Transverse colon (tissue), 4 donors: ENCODE measurements around the gene RALGAPA2. TPM values are rescaled to one million over a fixed set of nuclear protein-coding genes. Genes with fewer than 3 reads are reported as not detected.
"Not testable (repeated sequence)": the region's sequence is repeated elsewhere in the genome, so short reads cannot be mapped to it uniquely, and the experiment has no call there.

Experiments used
- DNase-seq: peaks from one replicate; pipeline ENCODE4 v3.0.0-alpha.2; 2019
- H3K27ac ChIP-seq, 4 donors: fragments of 200-600 bp; sonication (generic); 2 replicates each; pipeline ENCODE4 v1.5.1; 2016 to 2018; ENCODE audit warnings: inconsistent platforms in 4 of 4
- H3K27me3 ChIP-seq: fragments of 200-600 bp; sonication (generic); 2 replicates; pipeline ENCODE4 v1.5.1; 2017; ENCODE audit warnings: inconsistent platforms
- H3K36me3 ChIP-seq, 4 donors: fragments of 200-600 bp; sonication (generic); 2 replicates each; pipeline ENCODE4 v1.5.1; 2017 to 2019; ENCODE audit warnings: inconsistent platforms in 4 of 4
- H3K4me1 ChIP-seq, 4 donors: fragments of 200-600 bp; sonication (generic); 2 replicates each; pipeline ENCODE4 v1.5.1; 2017 to 2020; ENCODE audit warnings: inconsistent platforms in 4 of 4
- H3K4me3 ChIP-seq, 4 donors: fragments of 200-600 bp; sonication (generic); 1 replicate in 1 of 4; 2 replicates in 3 of 4; pipeline versions ENCODE4 v1.5.1 to v1.6.1; 2017 to 2019; ENCODE audit warnings: inconsistent platforms in 4 of 4
- H3K9me3 ChIP-seq, 2 donors: fragments of 200-600 bp; sonication (generic); 2 replicates each; pipeline ENCODE4 v1.5.1; 2017 to 2019; ENCODE audit warnings: inconsistent platforms in 2 of 2
- CTCF ChIP-seq, 5 experiments: fragments of 200-600 bp in 3 of 5; fragments of 450-650 bp in 2 of 5; sonication (generic) in 3 of 5; IDR thresholded peaks; 1 replicate in 2 of 5; 2 replicates in 3 of 5; pipeline ENCODE4 v1.5.1; 2016 to 2017; ENCODE audit warnings: antibody characterized with exemption in 5 of 5, inconsistent platforms in 3 of 5, mild to moderate bottlenecking in 2 of 5, moderate library complexity in 1 of 5
- EP300 ChIP-seq: sonication (generic); formaldehyde crosslinking; IDR thresholded peaks from one replicate; pipeline ENCODE4 v1.6.1; 2017; ENCODE audit warnings: antibody characterized with exemption, low read depth
- POLR2A ChIP-seq: fragments of 450-650 bp; IDR thresholded peaks from one replicate; pipeline ENCODE4 v1.6.1; 2016; ENCODE audit warnings: antibody characterized with exemption, mild to moderate bottlenecking, moderate library complexity
- POLR2AphosphoS5 ChIP-seq, 3 donors: sonication (generic); formaldehyde crosslinking; IDR thresholded peaks; one replicate each; pipeline ENCODE4 v1.6.1; 2016; ENCODE audit warnings: antibody characterized with exemption in 3 of 3
- WGBS, 2 donors: methylation state at CpG; one replicate each; pipeline ENCODE4 v1.1.5; 2018; ENCODE audit warnings: low coverage in 1 of 2; 5-methylcytosine and 5-hydroxymethylcytosine counted together
- in situ Hi-C, 4 donors: fragments of 200-750 bp; cut with MboI; loops; one replicate each; pipeline versions ENCODE4 v1.15.0 to v1.15.1; 2017; ENCODE audit warnings: low sequenced_read_pairs in 3 of 4, low pct_ligation_motif_present in 1 of 4, low pct_unique_long_range_greater_than_20kb in 1 of 4
- intact Hi-C: fragments of 100-400 bp; cut with DNase I; formaldehyde crosslinking; loops from one replicate; pipeline ENCODE4 v1.15.1; 2023; ENCODE audit warnings: low total_unique reads
- total RNA-seq, 4 donors: library from RNA; depleted of rRNA; stranded (reverse); fragments of >200 nt; gene quantifications; one replicate each; pipeline ENCODE4 v1.1.0, GENCODE V29; 2016

RALGAPA2 gene
- total RNA-seq, 4 donors from 2014 or later, result 29.5 to 84.0 (median 66.5) TPM

GRCh38 chr20:20547876-20548266, 164.6 kb downstream of the RALGAPA2 start:
- H3K4me1 ChIP-seq, result peaks cover 0 to 34% (median 26%) of the 10 kb centered on the region in 4 donors
- no peak for DNase-seq
- intact Hi-C loops (no loop called here), in situ Hi-C loops (no loop called here)
- no peak overlapping the region for H3K4me3 ChIP-seq
- no peaks in the 10 kb centered on the region for H3K27me3 ChIP-seq
- TF ChIP-seq CTCF (IDR thresholded peaks at IDR 0.05), result no peak
- peaks cover 0 to 11% (median 2%) of the 10 kb centered on the region in 4 donors for H3K36me3 ChIP-seq
- no peaks in the 10 kb centered on the region for H3K9me3 ChIP-seq
- no peak overlapping the region for H3K27ac ChIP-seq
- 73 to 80% methylated on average over 2 of the region's 2 CpGs for WGBS, 2 donors

GRCh38 chr20:20547221-20547875, 165.1 kb downstream of the RALGAPA2 start:
- 66 to 71% methylated on average over 3 to 5 of the region's 5 CpGs for WGBS, 2 donors
- intact Hi-C loops, result no loop called here
- Histone ChIP-seq H3K36me3 (peaks cover 0 to 11% (median 2%) of the 10 kb centered on the region in 4 donors), H3K27me3 (no peaks in the 10 kb centered on the region), H3K4me1 (peaks cover 0 to 34% (median 26%) of the 10 kb centered on the region in 4 donors), H3K4me3 (no peak overlapping the region), H3K27ac (no peak overlapping the region), H3K9me3 (no peaks in the 10 kb centered on the region)
- in situ Hi-C loops, result no loop called here
- no peak for DNase-seq
- no peak for TF ChIP-seq POLR2AphosphoS5 (IDR thresholded peaks at IDR 0.05)
- no peak for TF ChIP-seq CTCF (IDR thresholded peaks at IDR 0.05)
- no peak for TF ChIP-seq POLR2A
- TF ChIP-seq EP300, result no peak

GRCh38 chr20:20546402-20546801, 166.0 kb downstream of the RALGAPA2 start:
- Histone ChIP-seq H3K9me3 (no peaks in the 10 kb centered on the region), H3K4me1 (peaks cover 0 to 26% (median 21%) of the 10 kb centered on the region in 4 donors), H3K4me3 (no peak overlapping the region), H3K36me3 (peaks cover 0 to 11% (median 2%) of the 10 kb centered on the region in 4 donors), H3K27me3 (no peaks in the 10 kb centered on the region), H3K27ac (no peak overlapping the region)
- intact Hi-C loops (no loop called here), in situ Hi-C loops (no loop called here)
- DNase-seq, result no peak
- WGBS, 2 donors, result 83 to 85% methylated on average over 1 to 6 of the region's 6 CpGs
- TF ChIP-seq EP300, result no peak
- TF ChIP-seq CTCF (IDR thresholded peaks at IDR 0.05), result no peak

- WGBS, 2 donors, result 79 to 93% methylated on average over 2 to 7 of the region's 7 CpGs
- H3K27me3 ChIP-seq, intact Hi-C loops: not testable (repeated sequence)
Measured at GRCh38 chr20:20543348-20543747, 169.1 kb downstream of the RALGAPA2 start.

More at GRCh38 chr20:20543348-20543747, 169.1 kb downstream of the RALGAPA2 start:
- H3K36me3 ChIP-seq, result peaks cover 0 to 11% (median 2%) of the 10 kb centered on the region in 4 donors
- H3K27ac ChIP-seq, H3K9me3 ChIP-seq, DNase-seq, H3K4me3 ChIP-seq, H3K4me1 ChIP-seq, in situ Hi-C loops: not testable (repeated sequence)
